ENCODE data around the gene ACSF3. TPM values are rescaled to one million over a fixed set of nuclear protein-coding genes. Genes with fewer than 3 reads are reported as not detected.
A peak's percentile ranks its signal among the peaks of the same experiment; 100 is the strongest.

ACSF3 gene
- total and polyA plus RNA-seq, 7 donors, result 13.4 to 26.5 (median 16.2) TPM

GRCh38 chr16:89115216-89115861 is 21.7 kb downstream of the ACSF3 start:
- Histone ChIP-seq H3K36me3 (ENCODE audit: insufficient read depth in 1 of 2, low read depth in 1 of 2) (peaks cover 0 to 89% of the 10 kb centered on the region in 2 donors), H3K9me3 (no peaks in the 10 kb centered on the region), H3K4me3 (no peak overlapping the region), H3K4me1 (no peaks in the 10 kb centered on the region), H3K27me3 (ENCODE audit: insufficient read depth in 3 of 3, low read length in 2 of 3) (peaks cover 0 to 2% (median 0%) of the 10 kb centered on the region in 3 donors), H3K27ac (no peak overlapping the region)
- 79 to 80% (median 80%) methylated on average over 25 of the region's 25 CpGs for WGBS, 3 donors
- DNase-seq (peak; percentile 64 to 84), ATAC-seq (peak in 3 of 4 donors; percentile 25 to 60 (median 44))
- TF ChIP-seq CTCF (IDR thresholded peaks at IDR 0.05), result no peak
- intact Hi-C loops (cut with DNase I), result no loop called here

DNA sequence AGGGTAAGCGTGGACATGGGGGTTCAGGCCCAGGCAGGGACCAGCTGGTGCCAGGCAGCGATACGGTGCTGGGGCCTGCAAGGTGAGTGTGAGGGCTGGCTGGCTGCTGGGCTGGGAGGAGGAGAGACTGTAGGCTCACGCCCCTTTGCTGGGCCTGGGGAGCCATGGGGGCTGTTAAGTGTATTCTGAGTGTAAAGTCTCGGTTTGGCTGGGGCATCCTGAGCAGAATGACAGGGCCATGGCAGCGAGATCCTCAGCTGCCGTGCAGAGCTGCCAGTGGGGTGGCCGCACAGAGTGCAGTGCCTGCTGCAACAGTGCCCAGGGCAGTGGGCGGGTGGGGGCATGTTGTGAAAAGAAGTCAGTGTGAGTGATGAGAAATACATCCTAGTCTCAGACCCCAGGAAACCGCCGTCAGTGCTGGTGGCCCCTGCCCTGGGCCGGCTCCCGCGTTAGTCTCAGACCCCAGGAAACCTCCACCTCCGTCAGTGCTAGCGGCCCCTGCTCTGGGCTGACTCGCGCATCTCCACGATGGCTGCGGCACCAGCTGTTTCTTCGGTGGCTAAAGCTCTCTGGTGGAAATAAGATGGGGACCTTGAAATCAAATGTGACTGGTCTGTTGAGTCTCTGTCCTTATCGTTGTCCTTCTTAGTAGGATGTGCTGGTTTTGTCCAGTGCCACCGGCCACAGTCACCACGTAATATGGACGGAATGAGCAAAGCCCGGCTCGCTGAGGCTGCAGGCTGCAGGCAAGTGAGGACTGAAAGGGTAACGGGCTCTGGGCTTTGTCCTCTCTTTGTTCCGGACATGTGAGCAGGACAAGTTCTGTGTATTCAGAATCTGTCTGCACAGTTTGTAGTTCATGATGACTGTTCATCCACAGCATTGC is 22.9 kb downstream of the ACSF3 start:
- H3K27ac ChIP-seq, result no peak overlapping the region

GRCh38 chr16:89117227-89117974 is 23.7 kb downstream of the ACSF3 start:
- H3K4me3 ChIP-seq, result no peak overlapping the region
- H3K4me1 ChIP-seq, result no peaks in the 10 kb centered on the region
- peaks cover 4 to 89% of the 10 kb centered on the region in 2 donors for H3K36me3 ChIP-seq (ENCODE audit: insufficient read depth in 1 of 2, low read depth in 1 of 2)
- peaks cover 0 to 2% (median 0%) of the 10 kb centered on the region in 3 donors for H3K27me3 ChIP-seq (ENCODE audit: insufficient read depth in 3 of 3, low read length in 2 of 3)
- ATAC-seq, result no peak
- peak in 1 of 2 donors; percentile 5 for DNase-seq
- intact Hi-C loops (cut with DNase I), result no loop called here
- no peaks in the 10 kb centered on the region for H3K9me3 ChIP-seq
- no peak for TF ChIP-seq CTCF (IDR thresholded peaks at IDR 0.05)
- no peak overlapping the region for H3K27ac ChIP-seq
- WGBS, 3 donors, result 93 to 95% (median 94%) methylated on average over 27 of the region's 27 CpGs

More for the DNA sequence above, 22.9 kb downstream of the ACSF3 start:
- 89 to 93% (median 89%) methylated on average over 27 to 29 of the region's 29 CpGs for WGBS, 3 donors
- DNase-seq, result peak in 1 of 2 donors; percentile 10
- no peak overlapping the region for H3K4me3 ChIP-seq
- intact Hi-C loops (cut with DNase I), result no loop called here
- peaks cover 4 to 91% of the 10 kb centered on the region in 2 donors for H3K36me3 ChIP-seq (ENCODE audit: insufficient read depth in 1 of 2, low read depth in 1 of 2)
- H3K9me3 ChIP-seq, result no peaks in the 10 kb centered on the region
- no peak for TF ChIP-seq CTCF (IDR thresholded peaks at IDR 0.05)
- ATAC-seq, result no peak
- no peaks in the 10 kb centered on the region for H3K4me1 ChIP-seq
- peaks cover 0 to 2% (median 0%) of the 10 kb centered on the region in 3 donors for H3K27me3 ChIP-seq (ENCODE audit: insufficient read depth in 3 of 3, low read length in 2 of 3)

GRCh38 chr16:89117975-89118289 is 24.3 kb downstream of the ACSF3 start:
- Histone ChIP-seq H3K27me3 (ENCODE audit: insufficient read depth in 3 of 3, low read length in 2 of 3) (peaks cover 0 to 2% (median 0%) of the 10 kb centered on the region in 3 donors), H3K4me1 (no peaks in the 10 kb centered on the region), H3K36me3 (ENCODE audit: insufficient read depth in 1 of 2, low read depth in 1 of 2) (peaks cover 4 to 88% of the 10 kb centered on the region in 2 donors), H3K27ac (no peak overlapping the region), H3K4me3 (no peak overlapping the region), H3K9me3 (no peaks in the 10 kb centered on the region)
- WGBS, 3 donors, result 82 to 92% (median 89%) methylated on average over 18 to 19 of the region's 19 CpGs
- peak in 1 of 2 donors; percentile 28 for DNase-seq
- no peak for TF ChIP-seq CTCF (IDR thresholded peaks at IDR 0.05)
- no peak for ATAC-seq
- intact Hi-C loops (cut with DNase I), result no loop called here
